HG03103 (cell line): ENCODE data around the gene MPRIP.

ENCODE experiments used
- ATAC-seq: cut with Tn5 transposase; IDR thresholded peaks from one replicate; pipeline ENCODE4 v1.9.1; 2021; ENCODE audit warnings: low read depth; ENCODE audit not compliant: unreplicated experiment

MPRIP gene

DNA sequence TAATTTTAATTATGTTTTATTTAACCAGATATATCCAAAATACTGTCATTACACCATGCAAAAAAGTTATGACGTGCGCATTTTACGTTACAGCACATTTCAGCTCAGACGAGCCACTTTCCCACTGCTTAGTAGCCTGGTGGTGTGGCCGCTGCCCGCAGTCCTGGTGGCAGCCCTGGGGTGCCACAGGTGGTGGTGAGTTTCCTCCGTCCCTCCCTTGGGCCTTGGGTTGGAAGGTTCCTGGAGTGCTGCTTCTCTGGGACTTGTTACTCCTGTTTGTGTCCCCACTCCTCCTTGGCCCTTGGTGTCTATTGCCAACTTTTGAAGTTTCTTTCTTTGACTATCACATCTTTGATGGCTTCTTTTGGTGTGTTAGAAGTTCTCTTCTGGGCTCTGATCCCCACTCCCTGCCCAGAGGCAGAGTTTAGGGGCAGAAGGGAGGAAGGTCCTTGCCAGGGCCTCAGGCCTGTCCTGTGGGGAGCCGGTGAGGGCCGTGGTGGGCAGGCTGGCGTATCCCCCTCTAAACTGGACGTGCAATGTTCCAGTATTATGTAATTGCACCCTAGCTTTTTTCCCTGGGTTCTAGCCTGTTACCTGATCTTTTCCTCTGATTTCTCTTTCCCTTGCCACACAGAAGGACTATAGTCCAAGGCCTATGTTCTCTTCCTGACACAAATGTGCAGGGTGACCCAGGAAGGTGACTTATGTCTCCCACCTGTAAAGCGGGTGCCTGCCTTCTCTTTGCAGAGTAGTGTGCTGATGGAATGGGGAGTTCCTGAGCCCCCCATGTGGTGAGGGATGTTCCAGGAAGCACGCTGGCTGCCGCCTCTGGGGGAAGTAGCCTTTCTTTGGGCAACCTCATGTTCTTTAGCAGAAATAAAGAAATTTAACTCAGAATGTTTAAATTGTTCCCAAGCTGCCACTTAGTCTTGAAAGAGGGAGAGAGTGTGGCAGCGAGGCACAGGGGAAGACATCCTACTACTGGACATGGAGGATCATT lies 8.4 kb downstream of the MPRIP start:
- ATAC-seq: no peak

DNA sequence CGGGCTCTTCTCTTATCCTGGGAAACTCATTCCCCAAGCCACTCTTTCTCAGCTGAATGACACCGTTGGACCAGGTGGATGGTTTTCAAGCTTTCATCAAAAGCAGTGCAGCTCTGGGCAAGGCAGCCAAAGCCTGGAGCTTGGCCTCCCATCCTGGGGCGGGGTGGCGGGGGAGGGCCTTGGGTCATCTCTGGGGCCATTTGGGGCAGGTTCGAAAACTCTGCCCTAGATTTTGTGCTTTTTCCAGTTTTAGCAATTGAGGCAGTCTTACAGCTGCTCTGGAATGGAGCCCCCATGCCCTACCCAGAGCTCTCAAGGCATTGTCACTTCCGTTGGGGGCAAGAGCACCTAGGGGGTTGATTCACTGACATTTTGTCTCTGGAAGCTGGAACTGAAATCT lies 9.1 kb downstream of the MPRIP start:
- ATAC-seq: no peak

DNA sequence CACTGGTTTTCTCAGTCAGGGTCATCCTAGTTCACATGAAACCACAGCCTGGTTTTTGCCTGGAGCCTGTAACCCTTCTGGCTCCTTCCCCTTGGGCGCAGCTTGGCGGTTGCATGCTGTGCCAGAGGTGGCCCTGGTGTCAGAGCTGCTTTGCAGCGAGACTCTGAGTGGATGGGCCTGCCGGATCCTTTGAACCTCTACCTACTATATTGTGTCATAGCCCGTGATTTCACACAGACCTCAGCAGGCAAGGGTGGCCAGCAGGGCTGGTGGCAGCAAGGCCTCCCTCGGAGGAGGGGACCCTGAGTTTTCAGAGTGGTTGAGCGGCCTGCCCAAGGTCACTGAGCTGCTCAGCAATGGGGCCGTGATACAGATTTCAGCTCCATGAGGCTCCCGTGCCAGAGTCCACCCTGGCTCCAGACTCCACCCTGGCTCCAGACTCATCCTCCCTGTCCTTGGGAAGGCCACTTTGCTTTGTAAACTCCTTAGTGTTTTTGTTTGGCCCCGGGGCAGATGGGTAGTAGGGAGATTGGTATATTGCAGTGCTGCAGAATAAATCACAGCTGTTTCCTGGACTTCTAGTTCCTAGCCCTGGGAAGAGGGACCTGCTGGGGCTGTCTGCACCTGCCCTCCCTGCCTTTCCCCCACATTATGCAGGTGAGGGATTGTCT lies 9.7 kb downstream of the MPRIP start:
- no peak for ATAC-seq

DNA sequence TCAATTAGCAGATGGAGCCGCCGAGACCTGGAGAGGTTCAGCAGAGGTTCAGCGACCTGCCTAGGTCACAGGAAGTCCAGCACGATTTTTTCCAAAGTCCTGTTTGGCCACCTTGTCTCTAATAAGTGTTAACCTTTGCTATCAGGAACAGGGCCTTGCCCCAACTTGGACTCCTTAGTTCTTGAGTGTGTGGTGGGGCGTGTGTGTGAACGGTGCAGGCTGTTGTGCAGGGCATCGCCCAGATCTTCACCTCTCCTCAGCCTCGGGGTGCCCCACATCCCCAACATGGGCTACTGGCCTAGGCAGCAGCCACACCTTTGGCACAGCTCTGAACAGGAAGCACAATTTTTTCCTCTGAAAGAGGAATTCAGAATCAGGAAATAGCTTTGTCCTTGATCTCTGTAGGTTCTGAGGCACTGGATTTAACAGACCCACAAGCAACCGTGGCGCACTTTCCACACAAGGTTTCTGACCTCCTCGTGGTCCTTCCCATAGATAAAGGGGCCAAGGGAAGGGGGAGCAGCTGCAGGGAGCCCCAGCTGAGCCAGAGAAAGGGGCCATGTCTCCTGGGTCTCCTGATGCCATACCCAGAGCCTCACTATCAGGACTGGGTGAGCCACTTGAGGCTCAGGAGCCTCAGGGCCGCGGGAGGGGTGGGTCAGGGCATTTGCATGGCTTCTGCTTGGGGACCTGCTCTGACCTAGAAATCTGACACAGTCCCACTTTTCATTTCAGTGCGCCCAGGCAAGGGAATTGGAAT lies 10.4 kb downstream of the MPRIP start:
- no peak for ATAC-seq

DNA sequence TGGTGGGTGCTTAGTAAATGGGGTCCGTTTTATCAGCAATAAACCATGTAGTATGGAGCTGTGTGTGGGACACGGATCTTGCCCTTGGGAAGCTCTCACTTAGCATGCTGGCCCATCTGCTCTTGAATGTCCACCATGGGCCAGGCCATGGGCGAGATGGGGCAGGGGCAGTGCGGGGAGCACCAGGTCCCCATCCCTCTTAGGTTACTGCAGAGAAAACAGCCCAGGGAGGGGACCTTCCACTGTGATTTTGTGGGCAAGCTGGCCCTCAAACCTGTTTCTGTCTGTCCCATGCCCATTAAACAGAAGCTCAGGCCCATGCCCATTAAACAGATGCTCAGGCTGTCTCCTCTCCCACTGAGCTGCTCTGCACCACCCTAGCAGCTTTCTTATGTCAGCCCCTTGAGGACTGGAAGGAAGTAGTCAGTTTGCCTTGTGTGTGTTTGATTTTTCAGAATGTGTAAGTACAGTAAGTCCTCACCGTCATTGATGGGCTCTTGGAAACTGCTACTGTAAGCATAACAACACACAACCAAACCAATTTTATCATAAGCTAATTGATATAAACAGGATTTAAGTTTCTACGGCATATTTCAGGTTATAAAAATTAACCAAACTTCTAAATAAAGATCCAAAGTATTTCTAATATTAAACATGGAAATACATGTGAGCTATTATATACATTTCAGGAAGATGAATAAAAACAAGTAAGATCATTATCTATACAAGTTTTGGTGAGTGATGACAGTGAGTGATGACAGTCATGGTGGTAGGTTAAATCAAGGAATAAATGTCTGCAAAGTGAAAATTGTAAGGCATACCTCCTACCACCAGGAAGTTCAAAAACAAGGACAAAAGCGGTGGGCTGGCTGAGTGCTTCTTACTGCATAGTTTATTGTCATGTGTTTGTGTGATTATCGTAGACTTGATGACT lies 11.5 kb downstream of the MPRIP start:
- ATAC-seq: no peak

DNA sequence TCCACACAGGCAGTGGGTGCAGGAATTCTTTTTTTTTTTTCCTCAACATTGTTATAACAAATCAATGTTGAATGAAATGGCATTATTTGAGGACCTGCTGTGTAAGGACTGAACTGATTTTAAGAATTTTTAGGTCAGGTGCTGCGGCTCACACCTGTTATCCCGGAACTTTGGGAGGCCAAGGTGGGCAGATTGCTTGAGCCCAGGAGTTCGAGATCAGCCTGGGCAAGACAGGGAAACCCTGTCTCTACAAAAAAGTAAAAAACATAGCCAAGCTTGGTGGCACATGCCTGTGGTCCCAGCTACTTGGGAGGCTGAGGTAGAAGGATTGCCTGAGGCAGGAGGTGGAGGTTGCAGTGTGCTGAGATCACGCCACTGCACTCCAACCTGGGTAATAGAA lies 12.4 kb downstream of the MPRIP start:
- ATAC-seq: no peak

DNA sequence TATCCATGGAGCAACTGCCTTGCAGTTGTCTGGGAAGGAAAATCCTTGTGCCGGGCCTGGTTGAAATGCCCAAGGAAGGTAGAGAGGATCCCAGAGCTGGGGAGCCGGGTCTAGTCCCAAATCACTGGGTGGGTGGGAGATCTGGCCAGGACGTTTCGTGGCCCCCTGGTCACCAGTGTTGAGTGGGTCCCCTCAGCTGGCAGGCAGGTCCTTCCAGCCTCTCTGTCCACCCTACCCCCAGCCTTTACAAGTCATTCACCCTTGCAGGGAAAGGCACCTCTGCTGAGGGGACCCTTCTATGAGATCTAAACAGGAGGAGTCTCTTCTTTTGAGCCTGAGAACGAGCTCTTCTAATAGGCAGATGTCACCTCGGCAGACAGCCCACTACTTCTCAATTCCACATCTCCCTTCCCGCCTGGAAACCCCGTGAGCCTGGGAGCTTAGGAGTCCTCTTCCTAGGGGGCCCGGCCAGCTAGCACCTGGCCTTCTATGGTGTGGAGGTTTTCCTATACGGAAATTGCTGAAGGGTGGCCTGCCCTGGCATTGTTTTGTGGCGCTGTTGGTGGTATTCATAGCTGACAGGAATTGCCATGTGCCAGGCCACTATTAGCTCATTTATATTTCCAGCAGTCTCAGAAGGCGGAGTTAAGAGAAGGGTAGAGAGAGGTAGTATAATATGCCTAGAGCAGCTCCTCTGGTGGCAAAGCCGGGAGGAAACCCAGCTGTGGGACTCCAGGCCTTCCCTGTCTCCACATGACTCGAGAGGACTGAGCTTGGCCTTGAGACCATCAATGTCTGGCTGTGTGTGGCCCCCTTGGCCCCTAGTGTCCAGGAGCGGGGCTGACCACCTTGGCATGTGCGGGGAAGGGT lies 13.3 kb downstream of the MPRIP start:
- no peak for ATAC-seq

DNA sequence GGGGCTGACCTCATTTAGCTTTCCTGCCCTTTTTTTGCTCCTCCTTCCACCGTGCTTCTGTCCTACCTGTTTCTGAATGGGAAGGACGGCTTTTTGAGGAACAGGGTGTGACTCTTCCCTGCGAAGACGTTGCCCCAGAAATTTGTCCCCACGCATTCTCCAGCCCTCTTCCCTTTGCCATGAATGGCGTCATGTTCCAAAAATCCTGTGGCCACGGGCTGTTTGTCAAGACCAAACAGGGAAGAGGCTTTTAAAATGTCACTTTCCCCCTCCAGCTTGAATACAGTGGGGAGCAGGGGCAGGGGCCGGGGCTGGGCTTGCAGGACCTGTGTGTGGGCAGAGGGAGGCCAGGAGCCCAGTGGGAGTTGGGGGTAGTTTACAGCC lies 13.9 kb downstream of the MPRIP start:
- no peak for ATAC-seq

DNA sequence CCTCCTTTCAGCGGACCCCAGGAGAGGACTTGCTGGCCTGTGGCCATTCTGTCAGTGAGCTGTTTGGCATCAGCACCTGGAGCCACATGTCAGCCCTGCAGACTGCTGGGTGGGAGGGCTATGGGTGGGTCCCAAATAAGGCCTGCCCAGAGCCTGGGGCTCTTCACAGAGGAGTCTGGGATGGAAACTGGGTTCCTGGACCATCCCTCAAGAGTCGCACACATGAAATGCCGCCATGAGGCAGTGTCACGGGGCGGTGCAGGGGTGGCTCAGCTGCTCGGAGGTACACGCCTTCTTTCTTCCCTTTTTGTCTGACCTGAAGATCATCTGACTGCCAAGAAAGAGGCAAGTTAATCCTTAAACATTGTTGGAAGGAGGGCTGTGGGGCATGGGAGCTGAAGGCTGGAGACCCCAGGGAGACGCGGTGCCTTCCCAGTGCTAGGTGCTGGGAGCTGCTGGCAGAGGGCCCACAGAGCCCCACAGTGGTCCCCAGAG lies 14.8 kb downstream of the MPRIP start:
- no peak for ATAC-seq

DNA sequence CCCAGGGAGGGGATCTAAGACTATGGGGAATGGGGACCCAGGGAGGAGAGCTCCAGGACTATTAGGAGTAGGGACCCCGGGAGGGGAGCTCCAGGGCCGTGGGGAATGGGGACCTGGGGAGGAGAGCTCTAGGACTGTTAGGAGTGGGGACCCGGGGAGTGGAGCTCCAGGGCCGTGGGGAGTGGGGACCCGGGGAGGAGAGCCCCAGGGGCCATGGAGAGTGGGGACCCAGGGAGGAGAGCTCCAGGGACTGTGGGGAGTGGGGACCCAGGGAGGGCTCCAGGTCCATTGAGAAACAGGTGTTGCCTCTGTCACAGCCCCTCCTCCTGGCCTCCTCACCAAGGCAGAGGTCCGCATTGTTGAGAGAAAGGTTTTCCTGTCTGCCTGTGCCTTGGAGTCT lies 16.0 kb downstream of the MPRIP start:
- ATAC-seq: no peak

DNA sequence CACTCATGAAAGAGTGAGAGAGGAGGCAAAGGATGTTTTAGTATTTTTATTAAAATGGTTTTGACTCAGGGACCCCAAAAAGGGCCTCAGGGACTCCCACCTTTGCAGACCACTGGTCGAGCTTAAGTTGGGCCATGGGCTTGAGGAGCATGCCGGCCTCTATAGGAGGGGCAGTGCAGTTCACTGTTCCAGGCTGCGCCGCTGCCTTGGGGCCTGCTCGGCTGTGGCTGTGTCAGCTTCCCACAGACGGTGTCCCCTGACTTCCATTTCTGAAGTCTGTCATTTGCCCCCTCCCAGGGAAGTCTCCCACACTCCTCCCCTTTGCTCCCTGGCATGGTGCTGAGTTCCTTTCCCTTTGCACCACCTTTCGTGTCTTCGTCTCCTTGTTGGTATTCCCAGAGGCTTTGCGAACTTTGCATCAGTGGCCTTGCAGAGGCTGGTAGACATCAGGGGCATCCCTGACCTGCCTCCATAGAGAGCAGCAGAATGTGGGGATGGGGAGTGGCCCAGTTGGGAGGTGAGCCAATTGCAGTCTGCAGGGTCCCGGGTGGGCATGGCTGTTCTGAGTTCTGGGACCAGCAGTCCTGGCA lies 17.1 kb downstream of the MPRIP start:
- ATAC-seq: no peak

DNA sequence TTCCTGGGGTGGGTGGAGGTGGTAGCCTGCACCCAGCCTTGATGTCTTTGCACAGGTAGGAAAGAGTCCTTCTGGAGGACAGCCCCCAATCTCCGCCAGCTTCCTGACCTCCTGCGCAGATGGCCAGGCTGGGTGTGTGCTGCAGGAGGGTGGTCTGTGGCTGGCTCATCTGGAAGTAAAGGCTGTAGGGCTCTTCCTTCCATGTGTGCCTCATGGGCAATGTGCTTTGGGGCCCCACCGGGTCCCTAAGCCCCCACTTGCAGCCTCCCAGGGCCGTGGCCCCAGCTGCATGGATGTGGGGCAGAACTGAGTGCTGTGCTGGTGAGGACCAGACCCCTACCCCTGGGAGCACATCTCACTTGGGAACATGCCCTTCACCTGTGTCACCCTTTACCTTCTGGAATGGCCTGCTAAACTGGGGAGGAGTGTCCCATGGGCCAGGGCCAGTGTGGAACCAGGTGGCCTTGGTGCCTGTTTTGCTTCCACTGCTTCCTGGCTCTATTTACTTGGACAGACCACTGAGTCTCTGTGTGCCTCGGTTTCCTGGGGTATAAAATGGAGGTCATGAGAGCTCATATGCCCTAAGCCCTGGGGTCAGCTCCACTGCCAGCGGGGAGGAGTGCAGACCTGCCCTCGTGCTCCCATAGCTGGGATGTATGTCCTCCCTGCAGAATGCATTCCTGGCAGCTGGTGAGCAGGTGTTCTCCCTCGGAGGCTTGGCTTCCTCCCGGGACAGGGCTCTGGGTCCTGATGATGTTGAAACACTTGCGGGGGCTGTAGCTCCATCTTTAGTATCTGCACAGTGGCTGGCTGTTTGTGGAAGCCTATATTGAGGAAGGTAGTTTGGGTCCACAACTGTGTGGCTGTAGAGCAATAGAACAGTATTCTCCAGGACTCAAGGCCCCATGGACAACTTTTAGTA lies 18.0 kb downstream of the MPRIP start:
- ATAC-seq: no peak

DNA sequence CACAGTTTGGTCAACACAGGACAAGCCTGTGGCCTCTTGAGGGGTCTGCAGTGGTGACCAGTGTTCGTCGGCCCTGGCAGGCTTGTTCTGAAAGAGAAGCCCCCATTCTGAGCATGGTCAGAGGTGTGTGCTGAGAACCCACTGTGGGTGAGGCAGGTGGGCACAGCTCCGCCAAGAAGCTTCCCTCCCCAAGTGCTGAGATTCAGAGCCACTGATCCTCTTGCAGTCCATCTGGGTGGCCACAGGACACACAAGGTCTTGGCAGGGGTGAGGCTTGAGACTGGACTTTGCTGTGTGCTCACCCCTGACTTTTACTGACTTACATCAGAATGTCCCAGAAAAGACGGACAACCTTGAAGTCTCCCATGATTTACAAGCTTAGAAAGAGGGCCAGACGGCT lies 18.7 kb downstream of the MPRIP start:
- ATAC-seq: no peak

DNA sequence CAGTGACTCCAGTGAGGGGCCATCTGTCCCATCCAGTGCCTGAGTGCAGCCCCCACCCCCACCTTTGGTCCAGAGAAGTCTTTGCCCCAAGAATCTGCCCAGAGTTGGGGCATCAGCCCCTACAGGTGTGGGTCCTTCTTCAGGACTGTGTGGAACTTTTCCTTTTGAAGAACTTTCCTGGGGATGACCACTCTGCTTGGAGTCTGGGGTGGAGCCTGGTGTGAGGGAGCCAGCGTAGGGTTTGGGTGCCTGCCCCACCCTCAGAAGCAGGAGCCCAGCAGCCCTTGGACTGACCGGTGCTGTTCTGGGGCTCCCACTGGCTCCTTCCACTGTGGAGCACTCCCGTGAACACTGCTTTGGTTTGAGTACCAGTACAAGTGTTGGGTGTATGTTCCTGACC lies 19.3 kb downstream of the MPRIP start:
- ATAC-seq: no peak

DNA sequence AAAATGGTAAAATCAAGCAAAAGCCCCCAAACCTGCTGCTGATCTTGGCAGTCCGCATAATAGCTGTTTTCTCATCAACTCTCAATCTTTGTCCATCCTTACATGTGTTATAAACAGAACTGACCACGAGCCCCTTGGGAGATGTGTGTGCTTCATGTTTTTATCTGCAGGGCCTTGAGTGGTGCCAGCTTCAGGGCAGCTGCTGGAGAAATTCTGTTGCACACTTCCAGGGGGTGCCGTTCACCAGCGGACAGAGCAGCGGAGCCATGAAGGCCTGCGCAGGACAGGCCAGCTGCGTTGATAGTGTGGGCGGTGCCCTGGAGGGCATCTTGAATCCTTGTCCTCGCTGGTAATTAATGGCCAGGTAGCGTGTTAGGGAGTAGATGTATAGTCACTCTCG lies 20.1 kb downstream of the MPRIP start:
- no peak for ATAC-seq

DNA sequence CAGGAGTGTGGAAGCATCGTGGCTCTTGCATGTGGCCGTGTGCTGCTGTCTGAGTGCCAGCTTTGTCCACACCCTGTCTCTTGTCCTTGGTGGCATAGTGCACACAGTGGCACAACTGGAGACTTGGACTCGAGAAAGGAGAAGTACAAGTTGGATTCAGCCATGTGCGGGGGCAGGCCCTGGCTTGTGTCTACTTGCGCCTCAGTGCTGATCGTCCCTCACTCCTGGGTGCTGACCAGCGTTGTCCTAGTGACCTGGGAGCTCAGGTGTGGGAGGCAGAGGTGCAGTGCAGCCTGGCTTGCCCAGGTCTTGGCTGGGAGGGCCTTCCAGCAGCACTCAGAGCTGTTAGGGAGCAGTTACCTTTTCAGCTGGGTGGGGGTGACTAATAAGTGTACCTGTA lies 20.6 kb downstream of the MPRIP start:
- no peak for ATAC-seq

DNA sequence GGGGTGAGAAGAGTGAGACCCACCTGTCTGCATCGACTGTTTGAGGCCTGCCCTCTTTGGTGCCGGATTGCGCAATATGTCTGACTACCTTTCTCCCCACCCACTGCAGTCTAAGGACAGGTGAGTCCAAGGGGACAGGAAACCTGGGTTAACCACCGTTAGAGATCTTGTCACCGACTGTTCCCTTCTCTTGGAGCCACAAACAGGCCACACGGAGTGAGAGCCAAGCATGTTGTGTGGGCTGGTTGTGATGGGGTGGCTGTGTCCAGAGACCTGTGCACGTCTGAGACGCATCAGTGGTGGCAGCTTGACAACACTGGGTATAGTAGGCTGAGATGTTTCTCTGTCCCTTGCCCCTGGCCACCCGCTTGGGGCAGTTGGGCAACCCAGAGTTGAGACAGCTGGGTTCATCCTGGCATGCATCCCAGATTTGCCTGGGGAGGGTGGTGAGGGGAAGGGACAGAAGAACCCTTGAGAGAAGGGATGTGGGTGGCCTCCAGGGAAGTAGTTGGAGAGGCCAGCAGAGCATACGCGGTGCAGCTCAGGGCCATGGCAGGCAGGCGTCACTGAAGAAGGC lies 21.4 kb downstream of the MPRIP start:
- no peak for ATAC-seq
